GM19397 (cell line): Measurements from ENCODE around the gene NCOR1.
"Not testable (repeated sequence)": the region's sequence is repeated elsewhere in the genome, so short reads cannot be mapped to it uniquely, and the experiment has no call there.

Experiments
- ATAC-seq: cut with Tn5 transposase; IDR thresholded peaks from one replicate; pipeline ENCODE4 v1.9.1; 2021; ENCODE audit warnings: mild to moderate bottlenecking, moderate library complexity; ENCODE audit not compliant: unreplicated experiment

NCOR1 gene

DNA sequence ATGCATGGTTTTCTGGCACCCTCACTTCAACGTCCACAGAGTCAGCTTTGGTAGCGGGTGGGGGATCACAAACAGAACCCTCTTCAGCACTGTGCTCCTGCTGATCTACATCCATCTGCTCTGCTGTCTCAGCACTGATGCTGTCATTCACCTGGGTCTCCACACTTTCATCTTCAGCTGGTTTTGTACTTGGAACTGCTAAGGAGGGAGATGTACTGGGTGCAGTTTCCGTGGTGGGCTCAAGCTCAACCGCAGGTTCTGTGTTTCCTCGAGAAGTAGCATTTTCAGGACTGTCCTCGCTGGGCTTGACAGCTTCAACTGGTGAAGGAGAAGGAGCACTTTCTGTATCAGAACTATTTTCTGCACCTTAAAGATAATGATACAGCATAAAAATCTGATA, 113.9 kb downstream of the NCOR1 start:
- no peak for ATAC-seq

DNA sequence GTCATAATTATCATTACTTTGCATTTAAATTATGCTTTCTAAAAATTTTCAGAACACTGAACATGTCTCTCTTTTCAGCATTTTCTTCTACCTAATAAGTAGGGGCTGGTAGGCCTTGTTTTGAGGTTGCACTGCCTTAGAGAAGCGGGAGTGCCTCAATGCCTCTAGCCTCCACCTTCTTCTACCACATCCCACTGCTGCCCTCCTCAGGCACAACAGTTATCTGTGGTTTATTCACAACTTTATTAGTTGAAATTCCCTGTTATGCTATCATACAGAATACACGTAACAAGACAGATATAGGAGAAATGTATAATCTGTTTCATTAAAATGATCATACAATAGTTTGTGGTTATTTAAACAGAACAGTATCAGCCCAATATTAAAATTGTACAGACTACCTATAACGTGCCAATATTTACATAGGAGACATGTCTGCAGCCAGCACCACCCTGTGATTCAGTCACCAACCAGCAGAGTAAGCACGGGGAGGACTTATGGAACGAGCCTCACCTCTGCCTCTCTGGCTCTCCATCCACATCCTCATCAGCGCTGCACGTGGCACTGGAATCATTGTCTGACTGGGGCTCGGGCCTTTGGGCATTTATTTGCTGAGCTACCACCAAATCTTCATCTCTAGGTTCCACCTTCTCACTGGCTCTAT, 114.5 kb downstream of the NCOR1 start:
- ATAC-seq = no peak

GRCh38 chr17:16091773-16092172, 123.6 kb downstream of the NCOR1 start:
- no peak for ATAC-seq

GRCh38 chr17:16086957-16087356, 128.4 kb downstream of the NCOR1 start:
- ATAC-seq = no peak

- ATAC-seq = no peak
Observed at GRCh38 chr17:16085066-16085699, 130.2 kb downstream of the NCOR1 start.

DNA sequence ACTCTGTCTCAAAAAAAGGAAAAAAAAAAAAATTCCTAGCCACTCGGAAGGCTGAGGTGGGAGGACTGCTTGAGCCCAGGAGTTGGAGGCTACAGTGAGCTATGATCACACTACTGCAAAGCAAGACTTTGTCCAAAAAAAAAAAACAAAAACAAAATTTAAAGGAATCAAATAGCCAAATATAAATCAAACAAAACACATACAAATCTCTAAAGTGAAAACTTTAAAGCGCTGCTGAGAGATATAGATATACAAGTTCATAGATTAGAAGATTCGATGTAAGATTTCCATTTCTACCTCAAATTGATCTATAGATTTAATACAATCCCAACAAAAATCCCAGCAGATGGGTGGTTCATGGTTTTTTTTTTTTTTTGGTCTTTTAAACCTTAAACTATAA, 132.1 kb downstream of the NCOR1 start:
- no peak for ATAC-seq

- no peak for ATAC-seq
Observed at GRCh38 chr17:16081507-16082087, 133.7 kb downstream of the NCOR1 start.

GRCh38 chr17:16080366-16080765, 135.0 kb downstream of the NCOR1 start:
- ATAC-seq = no peak

GRCh38 chr17:16075949-16076348, 139.4 kb downstream of the NCOR1 start:
- ATAC-seq = no peak

DNA sequence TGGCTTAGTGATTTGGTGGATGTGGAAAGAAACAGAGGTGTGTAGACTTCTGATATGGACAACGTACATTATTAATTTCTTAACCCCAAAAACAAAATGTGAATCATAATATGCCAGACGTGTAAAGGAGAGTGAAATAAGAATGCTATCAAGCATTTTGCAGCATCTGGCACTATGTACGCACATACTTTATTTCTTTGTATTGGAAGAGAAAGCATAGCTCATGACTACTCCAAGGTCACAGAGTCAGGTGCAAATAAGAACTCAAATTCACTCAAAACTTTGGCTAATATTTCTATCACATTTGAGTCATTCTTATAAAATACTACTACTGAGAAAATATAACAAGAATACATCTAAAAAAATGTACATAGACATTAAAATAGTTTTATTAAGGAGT, 140.9 kb downstream of the NCOR1 start:
- no peak for ATAC-seq

- ATAC-seq = no peak
Observed at GRCh38 chr17:16073845-16074244, 141.5 kb downstream of the NCOR1 start.

DNA sequence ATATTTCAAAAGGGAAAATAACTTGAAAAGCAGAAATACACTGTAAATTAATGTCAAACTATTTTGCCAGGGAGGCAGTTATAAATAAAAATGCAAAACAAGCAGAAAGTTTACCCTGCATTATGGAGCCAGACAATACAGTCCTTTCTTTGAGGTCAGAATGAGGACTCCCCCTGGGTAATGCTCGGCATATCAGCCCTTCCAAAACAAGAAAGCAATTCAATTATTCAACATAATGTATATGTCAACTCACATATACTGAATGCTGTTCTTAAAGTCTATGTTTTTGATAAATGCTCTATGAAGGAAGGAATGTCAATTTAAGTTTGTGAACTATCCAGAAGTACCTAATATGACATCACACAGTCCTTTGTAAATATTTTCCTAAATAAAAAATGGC, 143.3 kb downstream of the NCOR1 start:
- no peak for ATAC-seq

- ATAC-seq = no peak
Observed at GRCh38 chr17:16068323-16068722, 147.0 kb downstream of the NCOR1 start.

DNA sequence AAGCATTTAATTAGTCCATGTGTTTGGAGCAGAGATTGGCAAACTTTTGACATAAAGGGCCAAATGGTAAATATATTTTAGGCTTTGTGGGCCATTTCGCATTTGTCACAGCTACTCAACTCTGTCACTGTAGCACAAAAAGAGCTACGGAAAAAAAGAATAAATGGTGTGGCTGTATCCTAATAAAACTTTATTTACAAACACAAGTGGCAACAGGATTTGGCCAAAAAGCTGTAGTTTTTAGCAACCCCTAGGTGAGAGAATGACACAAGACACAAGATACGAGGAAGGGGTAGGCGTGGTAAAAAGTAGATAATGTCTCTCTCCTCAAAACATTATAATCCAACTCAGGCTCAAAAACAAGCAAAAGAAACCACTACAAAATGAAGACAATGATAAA, 149.2 kb downstream of the NCOR1 start:
- no peak for ATAC-seq

- no peak for ATAC-seq
Observed at GRCh38 chr17:16061631-16062030, 153.7 kb downstream of the NCOR1 start.

GRCh38 chr17:16055139-16055538, 160.2 kb downstream of the NCOR1 start:
- ATAC-seq = not testable (repeated sequence)

GRCh38 chr17:16052486-16052885, 162.8 kb downstream of the NCOR1 start:
- no peak for ATAC-seq

GRCh38 chr17:16050844-16051243, 164.5 kb downstream of the NCOR1 start:
- ATAC-seq = no peak

DNA sequence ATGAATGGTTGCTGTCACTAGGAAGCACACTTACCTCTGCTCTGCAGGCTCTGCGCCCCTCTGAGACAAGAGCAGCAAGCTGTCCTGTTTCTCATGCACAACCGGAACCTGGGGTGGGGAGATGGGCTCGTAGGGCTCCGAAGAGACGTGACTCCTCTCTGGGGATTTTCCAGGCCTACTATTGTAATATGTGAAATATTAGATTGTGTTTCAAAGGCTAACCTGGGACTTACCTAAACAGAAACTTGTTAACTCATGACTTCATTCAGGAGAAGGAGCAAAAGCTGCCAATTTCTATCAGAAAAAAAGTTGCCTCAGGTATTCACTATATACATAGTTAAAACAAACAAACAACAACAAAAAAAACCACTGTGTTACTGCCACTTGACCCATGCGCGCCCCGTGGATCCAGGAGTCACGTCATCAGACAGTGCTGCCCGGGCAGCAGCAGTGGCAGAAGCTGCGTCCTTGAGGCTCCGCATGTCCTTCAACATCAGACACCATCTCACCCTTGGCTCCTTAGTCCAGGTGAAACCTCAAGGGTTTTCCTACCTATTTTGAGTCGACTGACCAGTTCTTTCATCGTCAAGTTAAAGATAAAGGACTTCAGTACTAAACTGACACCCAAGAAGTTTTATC, 166.4 kb downstream of the NCOR1 start:
- ATAC-seq = no peak

DNA sequence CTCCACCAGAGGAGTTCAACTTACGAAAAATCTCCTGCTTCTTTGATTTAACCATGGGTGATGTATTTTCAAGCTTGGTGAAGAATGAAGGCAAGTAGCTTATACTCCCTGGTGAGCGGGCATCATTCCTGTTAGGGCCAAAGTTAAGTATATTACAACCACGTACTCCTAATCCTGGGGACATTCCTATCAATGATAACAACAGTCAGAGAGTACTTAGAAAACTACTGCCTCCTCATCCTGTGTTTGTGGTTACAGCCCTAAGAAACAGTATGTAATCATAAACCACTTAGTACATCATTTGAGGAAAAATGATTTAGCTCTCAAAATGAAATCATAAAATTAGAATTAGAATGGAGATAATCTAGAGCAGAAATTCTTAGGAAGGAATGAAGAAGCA, 168.4 kb downstream of the NCOR1 start:
- no peak for ATAC-seq

GRCh38 chr17:16044487-16044886, 170.8 kb downstream of the NCOR1 start:
- no peak for ATAC-seq

DNA sequence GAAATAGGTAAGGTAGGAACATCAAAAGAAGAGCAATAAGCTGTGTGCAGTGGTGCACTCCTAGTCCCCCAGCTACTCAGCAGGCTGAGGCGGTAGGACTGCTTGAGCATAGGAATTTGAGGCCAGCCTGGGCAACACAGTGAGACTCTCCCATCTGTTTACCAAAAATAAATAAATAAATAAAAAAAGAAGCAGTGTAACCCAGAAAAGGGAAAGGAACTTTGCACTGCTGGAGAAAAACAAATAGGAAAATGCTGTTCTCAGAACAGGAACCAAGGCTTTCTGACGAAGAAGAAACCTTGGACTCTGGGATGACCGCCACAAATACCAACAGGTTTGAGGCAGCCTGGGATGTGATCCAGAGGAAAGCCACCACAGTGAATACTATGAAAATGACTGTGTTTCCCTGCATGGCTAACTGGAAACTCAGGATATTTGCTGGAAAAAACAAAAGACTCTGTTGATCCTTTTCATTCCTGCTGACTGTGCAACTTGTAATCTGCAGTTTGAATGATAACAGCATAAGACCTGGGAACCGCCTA, 174.6 kb downstream of the NCOR1 start:
- ATAC-seq = no peak
